Mucosa of stomach (tissue), 1 donor: Measurements from ENCODE around the gene PAN2.

Experiments used
- H3K27me3 ChIP-seq: one replicate; pipeline ENCODE4 v1.7.0; 2013; ENCODE audit warnings: mild to moderate bottlenecking, low read length; ENCODE audit not compliant: control insufficient read depth, insufficient read depth
- H3K36me3 ChIP-seq: one replicate; pipeline ENCODE4 v1.7.0; 2013; ENCODE audit warnings: low read length; ENCODE audit not compliant: control insufficient read depth, insufficient read depth
- H3K4me1 ChIP-seq: one replicate; pipeline ENCODE4 v1.7.0; 2013; ENCODE audit warnings: mild to moderate bottlenecking, low read length; ENCODE audit not compliant: control insufficient read depth, insufficient read depth
- H3K4me3 ChIP-seq: one replicate; pipeline ENCODE4 v1.7.0; 2013; ENCODE audit warnings: low read length
- H3K9ac ChIP-seq: one replicate; pipeline ENCODE4 v1.7.0; 2013; ENCODE audit warnings: mild to moderate bottlenecking, low read length, moderate library complexity
- H3K9me3 ChIP-seq: one replicate; pipeline ENCODE4 v1.7.0; 2013; ENCODE audit warnings: mild to moderate bottlenecking, low read length, moderate library complexity; ENCODE audit not compliant: control insufficient read depth
- donor health status: Pancreatic carcinoma.

PAN2 gene

DNA sequence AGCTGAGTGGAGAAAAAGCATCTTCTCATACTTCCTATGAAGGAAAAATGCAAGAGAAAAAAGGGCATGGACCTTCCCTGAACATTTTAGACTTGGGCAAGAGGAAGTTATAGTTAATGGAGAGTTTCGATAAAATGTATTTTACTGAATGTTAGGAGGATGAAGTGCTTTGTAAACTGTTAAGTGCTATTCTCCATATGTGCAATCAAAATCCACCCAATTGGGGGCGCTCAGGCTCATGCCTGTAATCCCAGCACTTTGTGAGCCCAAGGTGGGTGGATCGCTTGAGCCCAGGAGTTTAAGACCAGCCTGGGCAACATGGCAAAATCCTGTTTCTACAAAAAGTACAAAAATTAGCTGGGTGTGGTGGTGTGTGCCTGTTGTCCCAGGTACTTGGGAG is 16.1 kb downstream of the PAN2 start:
- Histone ChIP-seq H3K4me1 (peaks cover 13% of the 10 kb centered on the region), H3K9me3 (no peaks in the 10 kb centered on the region), H3K36me3 (peaks cover 4% of the 10 kb centered on the region), H3K4me3 (no peak overlapping the region), H3K9ac (no peak overlapping the region), H3K27me3 (no peaks in the 10 kb centered on the region)

DNA sequence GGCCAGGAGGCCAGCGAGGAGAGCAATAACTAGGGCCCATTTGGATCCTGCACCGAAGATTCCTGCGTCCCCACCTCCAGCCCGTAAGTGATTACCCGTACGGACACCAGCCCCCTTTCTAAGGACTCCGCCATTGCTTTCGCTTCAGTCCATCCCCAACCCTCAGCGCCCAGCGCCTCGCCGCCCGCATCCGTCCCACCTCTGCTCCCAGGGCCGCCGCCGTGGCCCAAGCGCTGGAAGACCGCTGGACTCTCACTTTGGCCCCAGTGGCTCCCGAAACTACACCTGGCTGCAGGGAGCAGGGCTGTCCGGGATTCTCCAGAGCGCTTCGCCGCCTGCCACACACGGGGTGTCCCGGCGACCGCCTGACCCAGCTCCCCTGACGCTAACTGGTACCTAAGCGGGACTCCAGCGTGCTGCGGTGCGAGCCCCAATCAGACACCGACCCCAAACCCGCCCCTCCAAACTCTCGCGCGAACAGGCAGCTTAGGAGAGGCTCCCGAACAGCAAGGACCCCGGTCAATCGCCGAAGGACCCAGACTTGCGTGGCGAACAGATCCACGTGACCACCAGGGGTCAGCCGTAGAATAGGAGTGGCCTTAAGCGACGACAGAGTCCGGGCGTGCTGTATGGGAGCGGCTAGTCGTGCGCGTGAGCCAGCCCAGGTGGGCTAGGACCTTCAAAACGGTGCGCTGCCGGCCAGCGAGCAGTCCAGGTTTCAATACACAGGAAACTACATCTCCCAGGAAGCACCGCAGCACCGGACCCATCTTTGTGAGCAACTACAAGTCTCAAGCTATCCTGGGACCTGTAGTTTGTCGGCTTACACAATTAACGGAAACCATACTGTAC is 18.0 kb downstream of the PAN2 start, which contains the start of gene CNPY2:
CNPY2 (minus strand) TSS at position 367 of the 852 bp plus-strand sequence. CDS start 771 bp downstream, outside the sequence.
- no peaks in the 10 kb centered on the region for H3K27me3 ChIP-seq
- H3K9ac ChIP-seq, result peak within 1 kb of the TSS; percentile 91
- H3K36me3 ChIP-seq, result peaks cover 4% of the 10 kb centered on the region
- no peaks in the 10 kb centered on the region for H3K9me3 ChIP-seq
- peaks cover 13% of the 10 kb centered on the region for H3K4me1 ChIP-seq
- peak within 1 kb of the TSS; percentile 89 for H3K4me3 ChIP-seq

- Histone ChIP-seq H3K9ac (peak overlapping the region; percentile 91), H3K36me3 (peaks cover 4% of the 10 kb centered on the region), H3K4me3 (peak overlapping the region; percentile 89), H3K9me3 (no peaks in the 10 kb centered on the region), H3K4me1 (peaks cover 13% of the 10 kb centered on the region), H3K27me3 (no peaks in the 10 kb centered on the region)
Observed at GRCh38 chr12:56315249-56315621, 18.6 kb downstream of the PAN2 start.

- no peaks in the 10 kb centered on the region for H3K9me3 ChIP-seq
- no peaks in the 10 kb centered on the region for H3K36me3 ChIP-seq
- no peak overlapping the region for H3K9ac ChIP-seq
- H3K4me3 ChIP-seq, result no peak overlapping the region
- no peaks in the 10 kb centered on the region for H3K27me3 ChIP-seq
- H3K4me1 ChIP-seq, result peaks cover 13% of the 10 kb centered on the region
Observed at GRCh38 chr12:56311003-56311402, 22.8 kb downstream of the PAN2 start.

DNA sequence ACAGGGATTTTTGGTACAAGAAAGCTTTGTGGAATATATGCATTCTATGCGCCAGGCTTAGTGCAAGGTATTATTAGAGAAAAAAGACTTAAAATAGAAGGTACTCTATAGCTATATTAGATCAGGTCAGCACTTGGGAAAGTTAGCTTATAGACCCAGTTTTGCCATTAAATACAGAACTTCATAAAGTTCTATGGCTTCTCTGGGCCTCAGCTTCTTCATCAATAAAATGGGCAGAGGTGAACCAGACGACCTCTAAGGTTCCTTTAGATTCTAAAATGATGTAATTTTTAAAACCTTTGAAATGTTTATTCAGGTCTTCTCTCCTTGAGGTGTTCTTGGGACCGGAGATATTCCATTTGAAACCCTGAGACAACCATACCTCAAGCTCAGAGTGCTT is 25.1 kb downstream of the PAN2 start:
- Histone ChIP-seq H3K36me3 (no peaks in the 10 kb centered on the region), H3K27me3 (no peaks in the 10 kb centered on the region)

GRCh38 chr12:56307221-56307965 is 26.4 kb downstream of the PAN2 start:
- H3K36me3 ChIP-seq, result no peaks in the 10 kb centered on the region
- no peaks in the 10 kb centered on the region for H3K27me3 ChIP-seq
- H3K4me3 ChIP-seq, result no peak overlapping the region
- H3K4me1 ChIP-seq, result no peaks in the 10 kb centered on the region
- H3K9ac ChIP-seq, result no peak overlapping the region
- no peaks in the 10 kb centered on the region for H3K9me3 ChIP-seq

More for the DNA sequence above, 25.1 kb downstream of the PAN2 start:
- Histone ChIP-seq H3K9ac (no peak overlapping the region), H3K4me1 (no peaks in the 10 kb centered on the region), H3K4me3 (no peak overlapping the region), H3K9me3 (no peaks in the 10 kb centered on the region)

DNA sequence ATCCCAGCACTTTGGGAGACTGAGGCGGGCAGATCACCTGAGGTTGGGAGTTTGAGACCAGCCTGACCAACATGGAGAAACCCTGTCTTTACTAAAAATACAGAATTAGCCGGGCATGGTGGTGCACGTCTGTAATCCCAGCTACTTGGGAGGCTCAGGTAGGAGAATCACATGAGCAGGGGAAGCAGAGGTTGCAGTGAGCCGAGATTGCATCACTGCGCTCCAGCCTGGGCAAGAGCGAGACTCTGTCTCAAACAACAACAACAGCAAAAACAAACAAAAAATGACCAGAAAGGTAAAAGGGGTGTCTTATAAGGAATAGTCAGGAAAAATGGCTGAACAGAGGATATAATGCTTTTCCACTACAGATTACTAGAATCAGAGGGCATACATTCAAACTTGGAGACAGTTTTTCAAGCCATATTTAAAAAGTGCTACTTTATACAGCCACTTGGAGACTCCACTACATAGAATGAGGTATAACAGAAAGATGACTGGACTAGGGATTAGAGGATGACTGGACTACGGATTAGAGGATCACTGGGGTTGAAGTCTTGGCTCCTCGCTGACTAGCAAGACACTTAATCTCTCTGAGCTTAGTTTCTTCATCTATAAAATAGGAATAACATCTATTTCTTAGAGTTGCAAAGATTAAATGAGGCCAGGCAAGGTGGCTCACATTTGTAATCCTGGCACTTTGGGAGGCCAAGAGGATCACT is 28.8 kb downstream of the PAN2 start:
- no peaks in the 10 kb centered on the region for H3K27me3 ChIP-seq
- no peak overlapping the region for H3K9ac ChIP-seq
- no peaks in the 10 kb centered on the region for H3K9me3 ChIP-seq
- no peak overlapping the region for H3K4me3 ChIP-seq
- peaks cover 18% of the 10 kb centered on the region for H3K4me1 ChIP-seq
- no peaks in the 10 kb centered on the region for H3K36me3 ChIP-seq

- Histone ChIP-seq H3K27me3 (no peaks in the 10 kb centered on the region), H3K36me3 (no peaks in the 10 kb centered on the region), H3K4me3 (no peak overlapping the region), H3K9me3 (no peaks in the 10 kb centered on the region), H3K9ac (no peak overlapping the region), H3K4me1 (peaks cover 21% of the 10 kb centered on the region)
Observed at GRCh38 chr12:56304276-56304675, 29.5 kb downstream of the PAN2 start.

DNA sequence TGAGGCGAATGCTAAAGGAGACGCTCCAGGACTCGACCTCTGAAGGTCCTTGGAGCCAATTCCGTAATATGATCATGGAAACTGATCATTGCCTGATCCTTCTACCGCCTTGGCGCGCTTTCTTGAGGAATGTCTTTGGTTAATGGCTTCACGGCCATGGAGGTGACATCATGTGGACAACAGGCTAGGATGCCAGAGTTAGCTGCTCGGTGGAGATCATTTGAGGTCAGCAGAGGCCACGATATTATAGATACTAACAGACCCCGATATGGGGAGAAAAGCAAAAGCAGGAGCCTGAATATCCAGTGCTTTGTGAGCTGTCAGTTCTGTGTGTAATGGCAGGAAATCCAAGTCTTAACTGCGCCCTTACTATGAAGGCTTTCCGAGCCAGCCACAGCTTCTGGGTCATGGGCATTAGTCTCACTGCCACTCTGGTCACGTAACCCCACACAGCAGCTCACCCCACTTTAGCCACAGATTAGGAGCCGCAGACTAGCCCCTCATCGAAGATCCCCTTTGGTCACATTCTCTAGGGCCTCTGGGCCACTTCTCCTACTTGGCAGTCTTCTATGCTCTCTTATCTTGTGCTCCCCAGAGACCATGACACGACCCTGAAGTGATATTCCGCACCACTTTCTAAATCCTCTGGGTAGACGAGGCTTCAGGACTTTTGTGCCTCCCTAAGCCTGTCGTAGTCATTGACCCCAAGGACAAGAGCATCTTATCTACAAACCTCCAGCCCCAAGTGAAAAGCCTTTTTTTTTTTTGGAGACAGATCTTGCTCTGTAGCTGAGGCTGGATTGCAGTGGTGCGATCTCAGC is 32.9 kb downstream of the PAN2 start:
- Histone ChIP-seq H3K4me1 (peaks cover 31% of the 10 kb centered on the region), H3K9ac (peak overlapping the region; percentile 76), H3K4me3 (peak overlapping the region; percentile 16), H3K9me3 (no peaks in the 10 kb centered on the region), H3K36me3 (no peaks in the 10 kb centered on the region), H3K27me3 (no peaks in the 10 kb centered on the region)

- no peaks in the 10 kb centered on the region for H3K36me3 ChIP-seq
- peaks cover 31% of the 10 kb centered on the region for H3K4me1 ChIP-seq
- H3K27me3 ChIP-seq, result no peaks in the 10 kb centered on the region
- no peaks in the 10 kb centered on the region for H3K9me3 ChIP-seq
- H3K4me3 ChIP-seq, result peak within 1 kb of the TSS; percentile 76
- H3K9ac ChIP-seq, result peak within 1 kb of the TSS; percentile 76
Observed at GRCh38 chr12:56299853-56300643, 33.8 kb downstream of the PAN2 start, which contains the start of gene CS. Gene CS, minus strand, starts transcription at chr12:56300330. Its CDS starts 129 bp downstream, at chr12:56300201.
